Aorta (tissue), 5 donors: ENCODE measurements around the gene PLD4. TPM values are rescaled to one million over a fixed set of nuclear protein-coding genes. Genes with fewer than 3 reads are reported as not detected.

Experiments used
- ATAC-seq: fragments of 200-7000 bp; cut with Tn5 transposase; one replicate; pipeline ENCODE4 v1.9.1; 2022; ENCODE audit warnings: moderate library complexity; ENCODE audit not compliant: low FRiP score
- DNase-seq, 2 donors: peaks; one replicate each; pipeline ENCODE4 v3.0.0-alpha.2; 2020
- H3K27ac ChIP-seq, 2 donors: one replicate each; pipeline ENCODE4 v1.5.1; 2013; ENCODE audit warnings: low read length in 2 of 2, mild to moderate bottlenecking in 2 of 2, moderate library complexity in 2 of 2, control low read depth in 1 of 2, inconsistent platforms in 1 of 2, low read depth in 1 of 2
- H3K27me3 ChIP-seq, 2 donors: one replicate each; pipeline ENCODE4 v1.6.1; 2013; ENCODE audit warnings: control low read depth in 1 of 2, low read length in 1 of 2, mild to moderate bottlenecking in 1 of 2, moderate library complexity in 1 of 2; ENCODE audit not compliant: insufficient read depth in 2 of 2, control insufficient read depth in 1 of 2
- H3K36me3 ChIP-seq, 2 donors: one replicate each; pipeline ENCODE4 v1.6.1; 2013; ENCODE audit warnings: control low read depth in 1 of 2, low read length in 1 of 2, mild to moderate bottlenecking in 1 of 2; ENCODE audit not compliant: insufficient read depth in 2 of 2, control insufficient read depth in 1 of 2
- H3K4me1 ChIP-seq, 2 donors: one replicate each; pipeline ENCODE4 v1.6.1; 2013; ENCODE audit warnings: low read length in 2 of 2, control low read depth in 1 of 2, mild to moderate bottlenecking in 1 of 2, moderate library complexity in 1 of 2; ENCODE audit not compliant: insufficient read depth in 2 of 2, control insufficient read depth in 1 of 2
- H3K4me3 ChIP-seq, 2 donors: one replicate each; pipeline ENCODE4 v1.5.1; 2013; ENCODE audit warnings: low read length in 2 of 2, control low read depth in 1 of 2, mild to moderate bottlenecking in 1 of 2
- H3K9me3 ChIP-seq: one replicate; pipeline ENCODE4 v1.6.1; 2013; ENCODE audit warnings: mild to moderate bottlenecking, low read length; ENCODE audit not compliant: control insufficient read depth
- WGBS, 2 donors: extraction: QIAGEN DNeasy Blood & Tissue Kit; methylation state at CpG; one replicate each; pipeline ENCODE4 v1.1.7; 2013; 5-methylcytosine and 5-hydroxymethylcytosine counted together
- intact Hi-C, 2 donors: fragments of 100-400 bp; cut with DNase I; formaldehyde crosslinking; loops; one replicate each; pipeline versions ENCODE4 v1.14.2 to v1.15.0; 2022
- polyA plus RNA-seq, 2 donors: library from polyadenylated mRNA; stranded (reverse); fragments of 200-250 nt; gene quantifications; one replicate each; pipeline ENCODE4 v1.2.3, GENCODE V29; 2013
- total RNA-seq, 2 donors: library from RNA; stranded (reverse); fragmentation: NEBNext Ultra II Directional; extraction: Animal tissue kit (Norgen Biotek cat#: 25700); gene quantifications; one replicate each; pipeline ENCODE4 v1.2.1, GENCODE V29; 2021
- donor health status: healthy with polysubstance abuse.
- donor health status: Bipolar disorder and iron deficiency.
- donor health status: DM: no; HTN: no; CAD: no.
- donor health status: DM: no; HTN: no; CAD: no.
- donor health status: DM: yes; HTN: yes; CAD: no.

Gene PLD4
- total and polyA plus RNA-seq, 4 donors = 0.38 to 1.7 (median 0.62) TPM; not detected in 1

DNA sequence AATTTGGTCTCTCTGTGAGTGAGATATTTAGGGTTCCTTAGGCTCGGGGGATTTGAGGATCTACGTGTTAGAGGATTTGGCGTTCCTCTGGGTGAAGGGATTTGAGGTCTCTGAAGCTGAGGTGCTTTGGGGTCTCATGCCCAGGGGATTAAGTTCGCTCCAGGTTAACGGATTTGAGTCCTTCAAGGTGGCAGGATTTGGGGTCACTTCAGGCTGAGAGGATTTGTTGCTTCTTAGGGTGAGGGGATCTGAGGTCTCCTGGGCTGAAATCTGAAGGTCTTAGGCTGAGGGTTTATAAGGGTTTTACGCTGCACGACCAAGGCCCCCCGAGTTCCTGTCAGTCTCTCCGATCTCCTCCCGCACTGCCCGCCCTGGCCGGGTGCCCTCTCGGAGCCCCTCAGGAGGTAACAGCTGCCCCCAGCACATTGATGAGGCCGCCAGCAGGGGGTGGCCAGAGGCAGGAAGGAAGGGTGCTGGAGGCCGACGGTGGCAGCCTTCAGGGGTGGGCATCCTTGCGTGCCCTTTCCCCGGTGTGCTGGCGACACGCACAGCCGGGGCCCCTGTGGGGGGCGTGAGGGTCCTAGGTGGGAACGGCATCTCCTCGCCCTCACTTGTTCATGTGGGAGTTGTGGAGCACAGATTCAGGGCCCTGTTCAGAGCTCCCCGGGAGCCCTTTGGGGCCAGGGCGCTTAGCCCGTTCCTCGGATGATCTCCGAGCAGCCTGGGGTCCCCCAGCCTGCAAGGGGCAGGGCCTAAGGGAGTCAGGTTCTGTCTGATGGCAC is 45.3 kb upstream of the PLD4 start:
- H3K36me3 ChIP-seq = peaks cover 0 to 9% of the 10 kb centered on the region in 2 donors
- H3K4me3 ChIP-seq = no peak overlapping the region
- DNase-seq = no peak
- ATAC-seq = no peak
- no peaks in the 10 kb centered on the region for H3K4me1 ChIP-seq
- intact Hi-C loops = no loop called here
- no peaks in the 10 kb centered on the region for H3K27me3 ChIP-seq
- no peak overlapping the region for H3K27ac ChIP-seq
- WGBS, 2 donors = 87 to 88% methylated on average over 29 of the region's 29 CpGs
- no peaks in the 10 kb centered on the region for H3K9me3 ChIP-seq

- Histone ChIP-seq H3K4me3 (no peak overlapping the region), H3K27ac (no peak overlapping the region), H3K27me3 (no peaks in the 10 kb centered on the region), H3K9me3 (no peaks in the 10 kb centered on the region), H3K4me1 (no peaks in the 10 kb centered on the region), H3K36me3 (peaks cover 0 to 9% of the 10 kb centered on the region in 2 donors)
- intact Hi-C loops = no loop called here
- DNase-seq (peak; percentile 38 to 62), ATAC-seq (no peak)
- 91 to 95% methylated on average over 15 of the region's 15 CpGs for WGBS, 2 donors
Measured at GRCh38 chr14:104879983-104880565, 44.6 kb upstream of the PLD4 start.

- intact Hi-C loops = no loop called here
- no peak for ATAC-seq
- Histone ChIP-seq H3K27ac (no peak overlapping the region), H3K27me3 (no peaks in the 10 kb centered on the region), H3K4me3 (no peak overlapping the region), H3K9me3 (no peaks in the 10 kb centered on the region), H3K36me3 (peaks cover 0 to 10% of the 10 kb centered on the region in 2 donors), H3K4me1 (no peaks in the 10 kb centered on the region)
- WGBS, 2 donors = 75 to 81% methylated on average over 7 of the region's 7 CpGs
- peak in 1 of 2 donors; percentile 26 for DNase-seq
Measured at GRCh38 chr14:104880584-104881210, 44.0 kb upstream of the PLD4 start.

DNA sequence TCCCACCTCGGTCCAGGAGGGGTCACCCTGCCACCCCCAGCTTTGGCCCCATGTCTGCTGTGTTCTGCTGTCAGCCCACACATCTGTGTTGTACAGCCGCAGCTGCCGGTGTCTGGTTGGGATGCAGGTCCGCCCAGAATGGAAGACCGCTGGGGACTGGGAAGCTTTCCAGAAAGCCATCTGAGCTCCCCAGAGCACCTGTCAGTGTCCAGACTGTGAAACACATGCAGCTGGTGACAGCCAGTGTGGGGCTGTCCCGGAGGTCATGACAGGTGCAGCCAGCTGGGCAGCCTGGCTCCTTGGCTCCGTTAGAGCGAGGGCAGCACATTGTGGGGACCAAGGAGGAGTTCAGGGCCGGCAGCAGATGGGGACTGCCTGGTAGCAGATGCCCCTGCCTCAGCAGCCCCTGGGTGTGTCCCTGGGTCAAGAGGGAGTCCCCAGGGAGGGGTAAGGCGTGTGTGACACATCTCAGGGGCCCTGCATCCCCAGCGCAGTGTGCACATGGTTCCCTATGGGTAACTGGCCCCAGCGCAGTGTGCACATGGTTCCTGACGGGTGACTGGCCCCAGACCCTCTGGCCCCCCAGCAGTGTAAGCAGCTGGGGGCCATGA is 43.2 kb upstream of the PLD4 start:
- H3K36me3 ChIP-seq = peaks cover 0 to 13% of the 10 kb centered on the region in 2 donors
- no peaks in the 10 kb centered on the region for H3K27me3 ChIP-seq
- DNase-seq (peak; percentile 33 to 64), ATAC-seq (no peak)
- H3K4me3 ChIP-seq = no peak overlapping the region
- H3K27ac ChIP-seq = no peak overlapping the region
- H3K4me1 ChIP-seq = no peaks in the 10 kb centered on the region
- intact Hi-C loops = no loop called here
- H3K9me3 ChIP-seq = no peaks in the 10 kb centered on the region
- 74 to 76% methylated on average over 13 of the region's 13 CpGs for WGBS, 2 donors

GRCh38 chr14:104882325-104882973 is 42.2 kb upstream of the PLD4 start:
- Histone ChIP-seq H3K27ac (no peak overlapping the region), H3K9me3 (no peaks in the 10 kb centered on the region), H3K36me3 (peaks cover 0 to 16% of the 10 kb centered on the region in 2 donors), H3K4me3 (no peak overlapping the region), H3K4me1 (no peaks in the 10 kb centered on the region), H3K27me3 (no peaks in the 10 kb centered on the region)
- intact Hi-C loops = no loop called here
- ATAC-seq (no peak), DNase-seq (peak; percentile 38 to 64)
- WGBS, 2 donors = 82 to 85% methylated on average over 11 to 13 of the region's 13 CpGs

- H3K4me3 ChIP-seq = no peak overlapping the region
- DNase-seq = peak; percentile 47 to 61
- H3K27ac ChIP-seq = no peak overlapping the region
- peaks cover 0 to 16% of the 10 kb centered on the region in 2 donors for H3K36me3 ChIP-seq
- no peaks in the 10 kb centered on the region for H3K4me1 ChIP-seq
- no peaks in the 10 kb centered on the region for H3K27me3 ChIP-seq
- WGBS, 2 donors = 86 to 89% methylated on average over 38 of the region's 38 CpGs
- no peak for ATAC-seq
- H3K9me3 ChIP-seq = no peaks in the 10 kb centered on the region
- intact Hi-C loops = no loop called here
Measured at GRCh38 chr14:104882991-104883660, 41.6 kb upstream of the PLD4 start.

- WGBS, 2 donors = 93 to 94% methylated on average over 44 to 49 of the region's 49 CpGs
- Histone ChIP-seq H3K9me3 (no peaks in the 10 kb centered on the region), H3K4me1 (no peaks in the 10 kb centered on the region), H3K4me3 (no peak overlapping the region), H3K27ac (no peak overlapping the region), H3K27me3 (no peaks in the 10 kb centered on the region), H3K36me3 (peaks cover 0 to 14% of the 10 kb centered on the region in 2 donors)
- intact Hi-C loops = no loop called here
- no peak for ATAC-seq
- DNase-seq = peak; percentile 29 to 76
Measured at GRCh38 chr14:104883681-104884361, 40.9 kb upstream of the PLD4 start.
